ENCODE measurements around the gene RBM4B. TPM values are rescaled to one million over a fixed set of nuclear protein-coding genes. Genes with fewer than 3 reads are reported as not detected.

RBM4B gene
- total and polyA plus RNA-seq, 2 of the 4 experiments (the other 2 are of a cell fraction) = 23.1 to 26.7 TPM

DNA sequence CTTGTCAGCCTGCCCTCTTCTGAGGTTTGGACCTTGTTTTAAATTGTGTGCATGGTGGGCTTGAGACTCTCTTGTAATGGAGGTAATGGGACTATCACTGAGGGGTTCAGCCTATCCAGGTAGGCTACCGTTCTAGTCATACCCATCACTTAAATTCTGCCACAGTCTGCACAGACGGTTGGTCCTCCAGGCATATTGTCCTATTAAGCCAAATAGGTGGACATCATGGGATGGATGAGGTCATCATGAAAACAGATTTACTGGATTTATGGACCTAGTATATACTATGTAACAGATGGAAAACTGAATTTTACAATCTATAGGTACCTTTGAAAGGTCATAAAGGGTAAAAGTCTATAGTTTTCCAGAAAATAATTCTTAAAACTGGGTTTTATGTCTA is 48.3 kb downstream of the RBM4B start:
- DNase-seq (no peak), ATAC-seq (ENCODE audit: low read depth) (no peak)
- Histone ChIP-seq H2AFZ (replicated peaks; ENCODE audit: low read length, poor library complexity) (no peak overlapping the region), H2BK5ac (ENCODE audit: low read depth, low read length, poor library complexity, severe bottlenecking) (no peak overlapping the region), H2BK15ac (ENCODE audit: low read depth, low read length) (no peak overlapping the region), H4K5ac (ENCODE audit: low read depth, low read length) (no peak overlapping the region), H3K4me2 (ENCODE audit: low read depth, low read length) (no peak overlapping the region), H2AK5ac (ENCODE audit: low read depth, low read length) (no peak overlapping the region), H3K23ac (ENCODE audit: low read depth, low read length) (no peak overlapping the region), H2AK9ac (replicated peaks; ENCODE audit: low read depth, low read length, poor library complexity) (no peak overlapping the region), H3K4me1 (ENCODE audit: control insufficient read depth, insufficient read depth, low read length) (no peaks in the 10 kb centered on the region), H2BK120ac (ENCODE audit: low read depth, low read length) (no peak overlapping the region), H3K4me3 (ENCODE audit: insufficient read depth, low read depth, low read length) (no peak overlapping the region), H3K27me3 (ENCODE audit: control insufficient read depth, insufficient read depth, low read length) (no peaks in the 10 kb centered on the region), H3K4ac (ENCODE audit: low read depth, low read length) (no peak overlapping the region), H2BK20ac (ENCODE audit: low read depth, low read length) (no peak overlapping the region), H3K36me3 (ENCODE audit: control insufficient read depth, insufficient read depth, low read length) (peaks cover 60% of the 10 kb centered on the region), H3K79me1 (ENCODE audit: low read depth in 1 of 2, low read length in 2 of 2) (peaks cover 29 to 75% of the 10 kb centered on the region in 2 experiments), H4K91ac (ENCODE audit: insufficient read depth, low read depth, low read length) (no peak overlapping the region), H3K14ac (replicated peaks; ENCODE audit: low read depth, low read length) (no peak overlapping the region), H3K9ac (ENCODE audit: low read depth, low read length) (no peak overlapping the region), H4K8ac (ENCODE audit: low read depth in 2 of 2, low read length in 2 of 2) (no peak overlapping the region), H3K9me3 (ENCODE audit: control insufficient read depth, insufficient read depth, low read length) (no peaks in the 10 kb centered on the region), H4K20me1 (ENCODE audit: insufficient read depth, low read length) (peaks cover 89% of the 10 kb centered on the region), H3K27ac (ENCODE audit: insufficient read depth, low read length) (no peak overlapping the region), H3K56ac (ENCODE audit: extremely low read depth, insufficient read depth, low read length) (no peak overlapping the region), H3K9me1 (ENCODE audit: insufficient read depth, low read length) (peaks cover 27% of the 10 kb centered on the region), H3K18ac (ENCODE audit: low read depth, low read length) (no peak overlapping the region)
- TF ChIP-seq NFE2L2 (IDR thresholded peaks at IDR 0.05; ENCODE audit: low read depth, low read length) (no peak), MAZ (IDR thresholded peaks at IDR 0.05; ENCODE audit: borderline replicate concordance, low read depth, low read length) (no peak), MXI1 (IDR thresholded peaks at IDR 0.05; ENCODE audit: borderline replicate concordance, low read depth, low read length) (no peak), RFX5 (IDR thresholded peaks at IDR 0.05; ENCODE audit: low read depth, low read length) (no peak)
- in situ Hi-C loops (cut with MboI; ENCODE audit: low sequenced_read_pairs) = no loop called here
- POLR2A ChIA-PET (ENCODE audit: unreplicated experiment) = no interaction called here
- CTCF ChIA-PET = no interaction called here
- WGBS, 2 experiments (ENCODE audit: extremely low coverage in 2 of 2, insufficient read length in 1 of 2) = no CpG with 5 or more reads among the region's 2 CpGs
- intact Hi-C loops (cut with micrococcal nuclease) = no loop called here
- dilution Hi-C loops (cut with HindIII; ENCODE audit: low sequenced_read_pairs, unreplicated experiment) = no loop called here
- BruUV-seq (replicated peaks) = no TSS peak
